ENCODE data around the gene PLXNA4. TPM values are rescaled to one million over a fixed set of nuclear protein-coding genes. Genes with fewer than 3 reads are reported as not detected.

The PLXNA4 gene
- total RNA-seq, 1 experiment from 2014 or later: not detected

GRCh38 chr7:132455378-132455777 is 120.9 kb downstream of the PLXNA4 start:
- Histone ChIP-seq H3K4me3 (no peak overlapping the region), H3K36me3 (no peaks in the 10 kb centered on the region), H3K9me3 (no peaks in the 10 kb centered on the region), H3K27me3 (no peaks in the 10 kb centered on the region; the same call in 1 of the 2 replicates)
- no peak for DNase-seq

GRCh38 chr7:132453826-132454225 is 122.4 kb downstream of the PLXNA4 start:
- no peaks in the 10 kb centered on the region for H3K36me3 ChIP-seq
- DNase-seq: no peak
- H3K9me3 ChIP-seq: no peaks in the 10 kb centered on the region
- H3K27me3 ChIP-seq: no peaks in the 10 kb centered on the region; the same call in 1 of the 2 replicates
- no peak overlapping the region for H3K4me3 ChIP-seq

GRCh38 chr7:132451161-132451560 is 125.1 kb downstream of the PLXNA4 start:
- no peak for DNase-seq
- no peaks in the 10 kb centered on the region for H3K9me3 ChIP-seq
- H3K27me3 ChIP-seq: no peaks in the 10 kb centered on the region
- no peak overlapping the region for H3K4me3 ChIP-seq
- no peaks in the 10 kb centered on the region for H3K36me3 ChIP-seq

- Histone ChIP-seq H3K9me3 (no peaks in the 10 kb centered on the region), H3K36me3 (no peaks in the 10 kb centered on the region), H3K4me3 (no peak overlapping the region), H3K27me3 (no peaks in the 10 kb centered on the region)
- DNase-seq: no peak
Measured at GRCh38 chr7:132450696-132451095, 125.6 kb downstream of the PLXNA4 start.

GRCh38 chr7:132450188-132450587 is 126.1 kb downstream of the PLXNA4 start:
- Histone ChIP-seq H3K27me3 (no peaks in the 10 kb centered on the region), H3K9me3 (no peaks in the 10 kb centered on the region), H3K4me3 (no peak overlapping the region), H3K36me3 (no peaks in the 10 kb centered on the region)
- DNase-seq: no peak

GRCh38 chr7:132446666-132447278 is 129.5 kb downstream of the PLXNA4 start:
- Histone ChIP-seq H3K27me3 (no peaks in the 10 kb centered on the region), H3K36me3 (no peaks in the 10 kb centered on the region), H3K9me3 (no peaks in the 10 kb centered on the region), H3K4me3 (no peak overlapping the region)
- DNase-seq: no peak

GRCh38 chr7:132446260-132446659 is 130.0 kb downstream of the PLXNA4 start:
- no peaks in the 10 kb centered on the region for H3K9me3 ChIP-seq
- H3K27me3 ChIP-seq: no peaks in the 10 kb centered on the region

GRCh38 chr7:132443761-132444520 is 132.3 kb downstream of the PLXNA4 start:
- Histone ChIP-seq H3K9me3 (no peaks in the 10 kb centered on the region), H3K27me3 (no peaks in the 10 kb centered on the region), H3K4me3 (no peak overlapping the region), H3K36me3 (no peaks in the 10 kb centered on the region)
- DNase-seq: no peak

More at GRCh38 chr7:132446260-132446659, 130.0 kb downstream of the PLXNA4 start:
- H3K4me3 ChIP-seq: no peak overlapping the region
- no peaks in the 10 kb centered on the region for H3K36me3 ChIP-seq
- no peak for DNase-seq

- Histone ChIP-seq H3K27me3 (no peaks in the 10 kb centered on the region), H3K36me3 (no peaks in the 10 kb centered on the region), H3K4me3 (no peak overlapping the region), H3K9me3 (no peaks in the 10 kb centered on the region)
- DNase-seq: no peak
Measured at GRCh38 chr7:132441935-132442334, 134.3 kb downstream of the PLXNA4 start.

GRCh38 chr7:132440151-132440550 is 136.1 kb downstream of the PLXNA4 start:
- no peak for DNase-seq

GRCh38 chr7:132438926-132439325 is 137.3 kb downstream of the PLXNA4 start:
- DNase-seq: no peak
- H3K27me3 ChIP-seq: peaks cover 12% of the 10 kb centered on the region
- H3K9me3 ChIP-seq: no peaks in the 10 kb centered on the region
- H3K4me3 ChIP-seq: no peak overlapping the region
- H3K36me3 ChIP-seq: no peaks in the 10 kb centered on the region

More at GRCh38 chr7:132440151-132440550, 136.1 kb downstream of the PLXNA4 start:
- Histone ChIP-seq H3K4me3 (no peak overlapping the region), H3K9me3 (no peaks in the 10 kb centered on the region), H3K36me3 (no peaks in the 10 kb centered on the region), H3K27me3 (peaks cover 3% of the 10 kb centered on the region; the same call in 1 of the 2 replicates)

GRCh38 chr7:132437730-132438129 is 138.5 kb downstream of the PLXNA4 start:
- H3K27me3 ChIP-seq: peaks cover 12% of the 10 kb centered on the region
- H3K4me3 ChIP-seq: no peak overlapping the region
- H3K36me3 ChIP-seq: no peaks in the 10 kb centered on the region
- H3K9me3 ChIP-seq: no peaks in the 10 kb centered on the region
- DNase-seq: no peak

GRCh38 chr7:132436121-132436520 is 140.1 kb downstream of the PLXNA4 start:
- Histone ChIP-seq H3K9me3 (no peaks in the 10 kb centered on the region), H3K36me3 (no peaks in the 10 kb centered on the region), H3K4me3 (no peak overlapping the region), H3K27me3 (peaks cover 12% of the 10 kb centered on the region)
- DNase-seq: no peak

- H3K9me3 ChIP-seq: no peaks in the 10 kb centered on the region
- peaks cover 12% of the 10 kb centered on the region for H3K27me3 ChIP-seq
- H3K4me3 ChIP-seq: no peak overlapping the region
- no peaks in the 10 kb centered on the region for H3K36me3 ChIP-seq
- DNase-seq: no peak
Measured at GRCh38 chr7:132435016-132435990, 141.0 kb downstream of the PLXNA4 start.

- no peaks in the 10 kb centered on the region for H3K36me3 ChIP-seq
- no peak overlapping the region for H3K4me3 ChIP-seq
- peaks cover 12% of the 10 kb centered on the region for H3K27me3 ChIP-seq
- DNase-seq: no peak
- H3K9me3 ChIP-seq: no peaks in the 10 kb centered on the region
Measured at GRCh38 chr7:132434041-132434440, 142.2 kb downstream of the PLXNA4 start.

- Histone ChIP-seq H3K4me3 (no peak overlapping the region), H3K9me3 (no peaks in the 10 kb centered on the region), H3K27me3 (peaks cover 17% of the 10 kb centered on the region), H3K36me3 (no peaks in the 10 kb centered on the region)
- no peak for DNase-seq
Measured at GRCh38 chr7:132433301-132433700, 143.0 kb downstream of the PLXNA4 start.

Measured in MG63 (cell line).